ENCODE data around the gene ULK4.

DNA sequence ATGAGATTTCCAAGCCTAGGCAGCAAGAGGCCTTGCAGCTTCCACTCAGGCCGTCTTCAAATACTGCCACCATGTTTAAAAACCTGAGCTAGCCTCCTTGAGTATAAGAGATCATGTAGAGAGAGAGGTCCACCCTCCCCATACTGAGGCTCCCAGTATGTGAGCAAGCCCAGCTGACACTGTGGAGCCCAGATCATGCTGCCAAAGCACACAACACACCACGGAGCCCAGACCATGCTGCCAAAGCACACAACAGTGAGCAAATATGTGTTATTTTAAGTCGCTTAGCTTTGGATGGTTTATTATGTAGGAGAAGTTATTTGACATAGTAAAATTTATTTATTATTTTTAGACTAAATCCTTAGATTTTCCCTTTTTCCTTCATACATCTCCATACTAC, 428.9 kb downstream of the ULK4 start:
- TF ChIP-seq, protein P1, sequence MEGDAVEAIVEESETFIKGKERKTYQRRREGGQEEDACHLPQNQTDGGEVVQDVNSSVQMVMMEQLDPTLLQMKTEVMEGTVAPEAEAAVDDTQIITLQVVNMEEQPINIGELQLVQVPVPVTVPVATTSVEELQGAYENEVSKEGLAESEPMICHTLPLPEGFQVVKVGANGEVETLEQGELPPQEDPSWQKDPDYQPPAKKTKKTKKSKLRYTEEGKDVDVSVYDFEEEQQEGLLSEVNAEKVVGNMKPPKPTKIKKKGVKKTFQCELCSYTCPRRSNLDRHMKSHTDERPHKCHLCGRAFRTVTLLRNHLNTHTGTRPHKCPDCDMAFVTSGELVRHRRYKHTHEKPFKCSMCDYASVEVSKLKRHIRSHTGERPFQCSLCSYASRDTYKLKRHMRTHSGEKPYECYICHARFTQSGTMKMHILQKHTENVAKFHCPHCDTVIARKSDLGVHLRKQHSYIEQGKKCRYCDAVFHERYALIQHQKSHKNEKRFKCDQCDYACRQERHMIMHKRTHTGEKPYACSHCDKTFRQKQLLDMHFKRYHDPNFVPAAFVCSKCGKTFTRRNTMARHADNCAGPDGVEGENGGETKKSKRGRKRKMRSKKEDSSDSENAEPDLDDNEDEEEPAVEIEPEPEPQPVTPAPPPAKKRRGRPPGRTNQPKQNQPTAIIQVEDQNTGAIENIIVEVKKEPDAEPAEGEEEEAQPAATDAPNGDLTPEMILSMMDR (IDR thresholded peaks at IDR 0.05) = no peak
- no peak for TF ChIP-seq POLR2A (IDR thresholded peaks at IDR 0.05)
